ENCODE measurements around the gene ABCC8.

Gene ABCC8

GRCh38 chr11:17498058-17498457 is 21.4 kb upstream of the ABCC8 start:
- TF ChIP-seq, protein P1, sequence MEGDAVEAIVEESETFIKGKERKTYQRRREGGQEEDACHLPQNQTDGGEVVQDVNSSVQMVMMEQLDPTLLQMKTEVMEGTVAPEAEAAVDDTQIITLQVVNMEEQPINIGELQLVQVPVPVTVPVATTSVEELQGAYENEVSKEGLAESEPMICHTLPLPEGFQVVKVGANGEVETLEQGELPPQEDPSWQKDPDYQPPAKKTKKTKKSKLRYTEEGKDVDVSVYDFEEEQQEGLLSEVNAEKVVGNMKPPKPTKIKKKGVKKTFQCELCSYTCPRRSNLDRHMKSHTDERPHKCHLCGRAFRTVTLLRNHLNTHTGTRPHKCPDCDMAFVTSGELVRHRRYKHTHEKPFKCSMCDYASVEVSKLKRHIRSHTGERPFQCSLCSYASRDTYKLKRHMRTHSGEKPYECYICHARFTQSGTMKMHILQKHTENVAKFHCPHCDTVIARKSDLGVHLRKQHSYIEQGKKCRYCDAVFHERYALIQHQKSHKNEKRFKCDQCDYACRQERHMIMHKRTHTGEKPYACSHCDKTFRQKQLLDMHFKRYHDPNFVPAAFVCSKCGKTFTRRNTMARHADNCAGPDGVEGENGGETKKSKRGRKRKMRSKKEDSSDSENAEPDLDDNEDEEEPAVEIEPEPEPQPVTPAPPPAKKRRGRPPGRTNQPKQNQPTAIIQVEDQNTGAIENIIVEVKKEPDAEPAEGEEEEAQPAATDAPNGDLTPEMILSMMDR (conservative IDR thresholded peaks at IDR 0.05; ENCODE audit: low read length) = no peak
- H3K4me3 ChIP-seq (ENCODE audit: low read length) = no peak overlapping the region
- no peak for DNase-seq (ENCODE audit: low read depth)

DNA sequence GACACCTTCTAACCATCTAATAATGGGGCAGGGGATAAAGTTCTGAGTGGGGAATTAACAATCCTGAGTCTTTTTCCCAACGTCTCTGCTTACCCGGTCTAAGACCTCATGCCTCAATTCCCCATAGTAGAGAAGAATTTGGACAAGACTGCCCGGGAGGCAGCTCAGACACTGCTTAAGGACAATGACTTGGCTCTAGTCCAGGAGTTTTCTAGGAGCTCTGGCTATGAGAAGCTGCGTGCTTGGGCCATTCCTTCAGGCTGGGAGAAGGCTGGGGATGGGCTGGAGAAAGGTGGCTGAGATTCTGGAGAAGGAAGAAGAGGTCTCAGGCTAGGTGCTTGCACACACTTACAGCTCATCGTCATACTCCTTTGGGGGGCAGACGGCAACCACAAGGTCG is 19.8 kb upstream of the ABCC8 start:
- TF ChIP-seq, protein P1 (conservative IDR thresholded peaks at IDR 0.05; ENCODE audit: low read length) = no peak
- H3K4me3 ChIP-seq (ENCODE audit: low read length) = no peak overlapping the region

DNA sequence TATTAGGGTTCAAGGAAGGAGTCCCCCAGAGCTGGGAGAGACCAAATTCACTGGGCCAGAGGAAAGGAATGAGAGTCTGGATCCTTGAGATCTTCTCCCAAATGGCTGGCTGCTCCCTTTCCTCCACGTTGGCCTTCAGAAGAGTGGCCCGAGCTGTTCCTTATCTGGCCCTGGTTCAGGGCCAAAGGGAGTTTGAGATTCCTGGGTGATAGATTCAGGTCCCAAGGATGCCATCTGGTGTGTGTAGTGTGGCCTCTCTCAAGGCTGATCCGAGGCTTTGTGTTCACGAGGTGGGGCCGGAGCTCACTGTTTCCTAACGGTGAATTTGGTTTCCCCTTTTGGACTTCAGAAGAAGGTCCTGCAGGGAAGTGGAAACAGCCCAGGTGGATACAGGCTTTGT is 17.4 kb upstream of the ABCC8 start:
- H3K4me3 ChIP-seq (ENCODE audit: low read length) = no peak overlapping the region
- TF ChIP-seq, protein P1 (conservative IDR thresholded peaks at IDR 0.05; ENCODE audit: low read length) = no peak
- no peak for DNase-seq (ENCODE audit: low read depth)

More for the DNA sequence above, 19.8 kb upstream of the ABCC8 start:
- DNase-seq (ENCODE audit: low read depth) = peak; percentile 9

DNA sequence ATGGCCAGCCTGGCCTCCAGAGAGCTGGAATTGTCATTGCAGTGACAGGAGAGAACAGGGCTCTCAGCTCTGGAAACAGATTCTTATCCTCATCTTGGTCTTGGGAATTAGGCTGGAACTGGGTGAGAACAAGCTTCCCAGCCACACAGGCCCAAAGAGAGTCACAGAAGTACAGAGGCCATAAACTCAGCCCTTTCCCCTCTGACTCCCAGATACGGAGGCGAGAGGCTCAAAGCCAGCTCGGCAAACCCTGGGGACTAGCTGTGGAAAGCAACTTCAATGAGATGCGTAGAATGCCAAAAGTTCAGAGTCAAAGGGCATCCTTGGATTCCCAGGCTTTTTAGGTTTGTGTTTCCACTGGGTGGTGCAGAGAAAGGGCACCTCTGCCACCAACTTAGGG is 14.3 kb upstream of the ABCC8 start:
- no peak for DNase-seq (ENCODE audit: low read depth)
- no peak overlapping the region for H3K4me3 ChIP-seq (ENCODE audit: low read length)
- TF ChIP-seq, protein P1 (conservative IDR thresholded peaks at IDR 0.05; ENCODE audit: low read length) = no peak

DNA sequence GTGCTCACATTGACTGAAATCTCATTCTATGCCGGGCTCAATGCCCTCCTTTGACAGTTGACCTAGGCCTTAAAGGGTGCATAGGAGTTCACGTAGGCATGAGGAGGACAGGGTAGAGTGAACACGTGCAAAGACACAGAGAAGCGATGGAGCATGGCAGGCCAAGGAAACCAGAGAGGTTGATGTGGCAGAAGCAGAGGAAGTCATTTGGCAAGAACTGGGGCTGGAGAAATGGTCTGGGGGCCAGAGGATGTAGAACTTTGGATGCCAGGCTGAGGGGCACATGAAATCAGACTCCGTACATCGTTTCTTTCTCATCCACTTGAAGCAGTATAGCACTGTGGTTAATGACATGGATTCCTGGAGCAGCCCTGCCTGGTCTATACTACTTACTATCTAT is 13.6 kb upstream of the ABCC8 start:
- TF ChIP-seq, protein P1 (conservative IDR thresholded peaks at IDR 0.05; ENCODE audit: low read length) = no peak
- no peak for DNase-seq (ENCODE audit: low read depth)
- no peak overlapping the region for H3K4me3 ChIP-seq (ENCODE audit: low read length)

GRCh38 chr11:17489751-17490150 is 13.1 kb upstream of the ABCC8 start:
- TF ChIP-seq, protein P1 (conservative IDR thresholded peaks at IDR 0.05; ENCODE audit: low read length) = no peak
- DNase-seq (ENCODE audit: low read depth) = no peak
- no peak overlapping the region for H3K4me3 ChIP-seq (ENCODE audit: low read length)

GRCh38 chr11:17488563-17488962 is 11.9 kb upstream of the ABCC8 start:
- no peak for DNase-seq (ENCODE audit: low read depth)
- TF ChIP-seq, protein P1 (conservative IDR thresholded peaks at IDR 0.05; ENCODE audit: low read length) = no peak
- H3K4me3 ChIP-seq (ENCODE audit: low read length) = no peak overlapping the region

Measured in AG10803 (cell line).